ENCODE data around the gene LIPA. TPM values are rescaled to one million over a fixed set of nuclear protein-coding genes. Genes with fewer than 3 reads are reported as not detected.

The LIPA gene
- total RNA-seq, 1 donor from 2014 or later: 18.9 TPM

DNA sequence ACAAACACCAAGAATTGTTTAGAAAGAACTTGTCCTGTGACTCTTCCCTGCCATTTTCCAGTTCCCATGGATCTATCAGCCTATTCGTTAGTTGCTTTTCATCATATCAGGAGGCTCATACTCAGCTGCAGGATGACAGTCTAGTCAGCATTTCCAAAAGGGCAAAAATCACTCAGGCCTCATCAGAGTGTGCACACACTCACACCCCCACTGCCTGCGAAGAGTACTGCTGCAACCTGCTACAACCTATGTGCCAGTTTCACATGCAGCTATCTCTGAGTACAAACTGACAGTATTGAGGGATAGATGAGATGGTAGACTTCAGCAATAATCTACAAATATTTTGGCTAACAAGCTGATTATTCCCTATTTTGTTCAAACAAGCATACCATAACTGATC, 68.7 kb downstream of the LIPA start:
- H3F3A ChIP-seq (ENCODE audit: low read depth): no peaks in the 10 kb centered on the region
- no peak overlapping the region for H3K27ac ChIP-seq
- Mint-ChIP-seq H3K36me3 (no peaks in the 10 kb centered on the region), H3K27ac (no peak overlapping the region), H3K9me3 (no peaks in the 10 kb centered on the region), H3K4me1 (no peaks in the 10 kb centered on the region), H3K27me3 (ENCODE audit: insufficient read depth, low read depth) (no peaks in the 10 kb centered on the region), H3K4me3 (no peak overlapping the region)
- H3K27me3 ChIP-seq: no peaks in the 10 kb centered on the region
- H3K4me2 ChIP-seq: no peak overlapping the region
- H3K4me3 ChIP-seq: no peak overlapping the region
- no peak for DNase-seq (ENCODE audit: low spot score)
- TF ChIP-seq EZH2phosphoT487 (IDR thresholded peaks at IDR 0.05) (no peak), EZH2 (IDR thresholded peaks at IDR 0.05) (no peak)
- TF ChIP-seq, protein P1, sequence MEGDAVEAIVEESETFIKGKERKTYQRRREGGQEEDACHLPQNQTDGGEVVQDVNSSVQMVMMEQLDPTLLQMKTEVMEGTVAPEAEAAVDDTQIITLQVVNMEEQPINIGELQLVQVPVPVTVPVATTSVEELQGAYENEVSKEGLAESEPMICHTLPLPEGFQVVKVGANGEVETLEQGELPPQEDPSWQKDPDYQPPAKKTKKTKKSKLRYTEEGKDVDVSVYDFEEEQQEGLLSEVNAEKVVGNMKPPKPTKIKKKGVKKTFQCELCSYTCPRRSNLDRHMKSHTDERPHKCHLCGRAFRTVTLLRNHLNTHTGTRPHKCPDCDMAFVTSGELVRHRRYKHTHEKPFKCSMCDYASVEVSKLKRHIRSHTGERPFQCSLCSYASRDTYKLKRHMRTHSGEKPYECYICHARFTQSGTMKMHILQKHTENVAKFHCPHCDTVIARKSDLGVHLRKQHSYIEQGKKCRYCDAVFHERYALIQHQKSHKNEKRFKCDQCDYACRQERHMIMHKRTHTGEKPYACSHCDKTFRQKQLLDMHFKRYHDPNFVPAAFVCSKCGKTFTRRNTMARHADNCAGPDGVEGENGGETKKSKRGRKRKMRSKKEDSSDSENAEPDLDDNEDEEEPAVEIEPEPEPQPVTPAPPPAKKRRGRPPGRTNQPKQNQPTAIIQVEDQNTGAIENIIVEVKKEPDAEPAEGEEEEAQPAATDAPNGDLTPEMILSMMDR (IDR thresholded peaks at IDR 0.05): no peak
- H3K9ac ChIP-seq: no peak overlapping the region
- no peaks in the 10 kb centered on the region for H3K9me3 ChIP-seq (ENCODE audit: low read depth)
- H2AFZ ChIP-seq (replicated peaks): no peak overlapping the region
- no peaks in the 10 kb centered on the region for H3K4me1 ChIP-seq
- H3K36me3 ChIP-seq: no peaks in the 10 kb centered on the region
- H3K79me2 ChIP-seq (ENCODE audit: low read depth): no peaks in the 10 kb centered on the region
- no peaks in the 10 kb centered on the region for H4K20me1 ChIP-seq (ENCODE audit: low read depth)

DNA sequence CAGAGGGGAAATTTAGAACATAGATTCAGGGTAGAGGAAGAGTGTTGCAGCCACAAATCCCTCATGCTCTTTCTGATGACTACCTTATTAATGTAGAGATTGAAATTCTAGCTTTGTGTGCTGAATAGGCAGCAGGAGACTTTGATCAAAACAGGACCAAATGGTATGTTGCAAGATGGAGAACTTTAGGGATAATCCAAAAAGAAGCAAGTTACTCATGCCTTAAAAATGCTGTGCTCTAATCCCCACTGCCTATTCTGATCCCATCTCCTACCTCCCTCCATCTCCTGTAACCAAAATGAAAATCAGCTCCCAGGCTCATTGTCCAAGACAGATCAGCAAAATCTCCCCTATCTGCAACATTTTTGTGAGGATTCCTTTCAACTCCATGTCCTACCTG, 75.8 kb downstream of the LIPA start:
- Histone ChIP-seq H3K36me3 (no peaks in the 10 kb centered on the region), H3K9ac (no peak overlapping the region), H3K4me2 (no peak overlapping the region), H3K27me3 (no peaks in the 10 kb centered on the region), H3F3A (ENCODE audit: low read depth) (peaks cover 10% of the 10 kb centered on the region), H3K4me3 (no peak overlapping the region), H3K4me1 (peaks cover 19% of the 10 kb centered on the region), H3K9me3 (ENCODE audit: low read depth) (no peaks in the 10 kb centered on the region), H3K79me2 (ENCODE audit: low read depth) (no peaks in the 10 kb centered on the region), H3K27ac (no peak overlapping the region), H2AFZ (replicated peaks) (no peak overlapping the region), H4K20me1 (ENCODE audit: low read depth) (no peaks in the 10 kb centered on the region)
- no peaks in the 10 kb centered on the region for H3K9me3 Mint-ChIP-seq
- no peak for DNase-seq (ENCODE audit: low spot score)
- H3K4me1 Mint-ChIP-seq: peaks cover 8% of the 10 kb centered on the region
- no peak overlapping the region for H3K27ac Mint-ChIP-seq
- no peak for TF ChIP-seq EZH2 (IDR thresholded peaks at IDR 0.05)
- TF ChIP-seq, protein P1 (IDR thresholded peaks at IDR 0.05): no peak
- TF ChIP-seq EZH2phosphoT487 (IDR thresholded peaks at IDR 0.05): no peak
- no peaks in the 10 kb centered on the region for H3K27me3 Mint-ChIP-seq (ENCODE audit: insufficient read depth, low read depth)
- no peak overlapping the region for H3K4me3 Mint-ChIP-seq
- no peaks in the 10 kb centered on the region for H3K36me3 Mint-ChIP-seq

DNA sequence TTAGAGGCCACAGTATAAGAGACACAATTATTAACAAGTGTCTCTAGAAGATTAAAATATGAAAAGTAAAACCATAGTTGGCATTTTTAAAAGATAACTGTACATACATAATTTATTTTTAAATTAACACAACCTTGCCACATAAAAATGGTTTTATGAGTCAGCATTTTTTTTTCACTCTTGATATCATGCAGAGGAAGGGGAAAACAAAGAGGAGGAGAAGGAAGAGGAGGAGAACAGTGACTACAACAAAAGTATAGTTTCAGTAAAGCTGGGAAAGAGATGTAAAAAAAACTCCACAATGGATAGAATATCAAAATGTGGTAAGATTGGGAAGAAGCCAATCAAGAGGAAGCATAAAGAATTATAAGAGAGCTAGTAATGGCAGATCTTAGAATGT, 78.5 kb downstream of the LIPA start:
- Histone ChIP-seq H3K36me3 (no peaks in the 10 kb centered on the region), H3K27ac (peak overlapping the region; percentile 42), H3K79me2 (ENCODE audit: low read depth) (no peaks in the 10 kb centered on the region), H3K4me3 (no peak overlapping the region), H3F3A (ENCODE audit: low read depth) (peaks cover 10% of the 10 kb centered on the region), H3K4me1 (peaks cover 19% of the 10 kb centered on the region), H3K4me2 (peak overlapping the region; percentile 45), H3K9ac (no peak overlapping the region), H3K27me3 (no peaks in the 10 kb centered on the region), H4K20me1 (ENCODE audit: low read depth) (no peaks in the 10 kb centered on the region), H2AFZ (replicated peaks) (no peak overlapping the region), H3K9me3 (ENCODE audit: low read depth) (no peaks in the 10 kb centered on the region)
- no peaks in the 10 kb centered on the region for H3K9me3 Mint-ChIP-seq
- no peaks in the 10 kb centered on the region for H3K36me3 Mint-ChIP-seq
- peaks cover 8% of the 10 kb centered on the region for H3K4me1 Mint-ChIP-seq
- TF ChIP-seq, protein P1 (IDR thresholded peaks at IDR 0.05): no peak
- TF ChIP-seq EZH2phosphoT487 (IDR thresholded peaks at IDR 0.05) (no peak), EZH2 (IDR thresholded peaks at IDR 0.05) (no peak)
- DNase-seq (ENCODE audit: low spot score): no peak
- H3K4me3 Mint-ChIP-seq: no peak overlapping the region
- H3K27me3 Mint-ChIP-seq (ENCODE audit: insufficient read depth, low read depth): no peaks in the 10 kb centered on the region
- H3K27ac Mint-ChIP-seq: no peak overlapping the region
